Measurements from ENCODE around the gene CACNA2D3. TPM values are rescaled to one million over a fixed set of nuclear protein-coding genes. Genes with fewer than 3 reads are reported as not detected.

The CACNA2D3 gene
- total RNA-seq, 2 experiments from 2014 or later = not detected

DNA sequence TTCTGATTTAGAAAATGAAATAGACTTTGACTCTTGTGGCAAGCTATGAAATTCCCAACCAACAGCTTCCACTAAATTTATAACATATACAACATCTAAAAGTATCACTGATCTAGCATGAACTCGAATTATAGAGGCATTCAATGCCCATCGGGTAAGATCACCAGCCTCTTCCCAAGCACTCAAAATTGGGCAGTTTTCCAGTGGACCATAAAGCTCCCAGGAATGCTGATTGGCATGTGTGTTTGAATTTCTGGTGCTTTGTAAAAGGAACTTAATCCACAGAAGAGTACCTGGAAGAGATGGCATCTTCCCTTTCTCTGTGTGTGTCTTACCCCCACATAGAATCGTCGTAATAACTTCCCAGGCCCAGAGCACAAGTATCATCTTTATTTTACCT, 795.5 kb downstream of the CACNA2D3 start:
- Mint-ChIP-seq H3K9me3 (peaks cover 3% of the 10 kb centered on the region), H3K4me3 (no peak overlapping the region), H3K27ac (no peak overlapping the region)

DNA sequence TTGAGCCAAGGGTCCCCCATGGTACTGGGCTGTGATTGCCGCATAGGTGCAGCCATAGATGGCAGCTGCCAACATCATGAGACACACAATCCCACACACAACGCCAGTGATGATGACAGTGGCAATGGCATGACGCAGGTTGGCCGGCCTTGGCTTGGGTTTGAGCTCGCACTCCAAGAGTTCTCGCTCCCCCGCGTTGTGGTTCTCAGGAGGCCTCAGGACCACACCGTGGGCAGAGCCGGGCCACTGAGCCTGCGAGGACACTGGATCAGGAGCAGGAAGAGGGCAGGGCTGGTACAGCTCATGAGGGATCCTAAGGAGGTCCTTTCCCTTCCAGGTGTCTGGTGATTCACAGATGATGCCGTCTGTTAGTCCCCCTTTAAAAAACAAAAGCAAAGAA, 796.2 kb downstream of the CACNA2D3 start:
- H3K9me3 Mint-ChIP-seq = peaks cover 3% of the 10 kb centered on the region
- no peaks in the 10 kb centered on the region for H3K27me3 Mint-ChIP-seq
- H3K4me1 Mint-ChIP-seq = no peaks in the 10 kb centered on the region
- no peak for DNase-seq
- no peak overlapping the region for H3K4me3 Mint-ChIP-seq
- H3K36me3 Mint-ChIP-seq = no peaks in the 10 kb centered on the region
- no peak overlapping the region for H3K27ac Mint-ChIP-seq

More for the DNA sequence above, 795.5 kb downstream of the CACNA2D3 start:
- Mint-ChIP-seq H3K36me3 (no peaks in the 10 kb centered on the region), H3K27me3 (no peaks in the 10 kb centered on the region), H3K4me1 (no peaks in the 10 kb centered on the region)
- DNase-seq = no peak

DNA sequence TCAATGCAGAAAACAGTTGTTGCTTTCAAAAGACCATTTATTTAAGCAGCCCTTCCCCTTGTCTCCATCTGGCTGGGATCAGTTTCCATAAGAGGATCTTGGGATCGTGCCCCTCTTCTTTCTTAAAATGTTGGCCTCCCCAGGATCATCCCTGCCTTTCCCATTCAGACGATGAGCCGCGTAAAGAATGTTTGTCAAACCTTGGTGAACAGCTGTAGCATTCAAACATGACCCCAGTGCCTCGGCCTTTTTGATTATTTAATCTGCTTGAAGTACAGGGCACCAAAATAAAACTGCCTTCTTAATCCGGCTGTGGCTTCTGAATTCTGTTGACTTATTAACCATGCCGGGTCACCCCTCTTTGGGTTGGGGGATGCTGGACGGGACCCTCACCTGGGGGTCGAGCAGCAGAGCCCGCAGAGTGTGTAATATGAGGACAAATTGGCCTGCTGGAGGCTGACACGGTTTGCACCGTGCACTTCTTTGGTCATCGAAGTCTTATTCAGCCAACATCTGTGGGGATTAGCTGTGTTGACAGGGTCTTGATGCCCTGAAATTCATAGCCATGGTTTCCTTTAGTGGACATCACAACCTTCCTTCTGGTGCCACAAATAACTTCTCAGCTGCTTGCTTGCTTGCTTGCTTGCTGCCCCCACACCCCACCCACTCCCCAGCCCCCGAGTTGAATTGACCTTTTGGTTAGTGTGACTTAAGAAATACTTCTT, 805.9 kb downstream of the CACNA2D3 start, which contains the start of gene LRTM1:
TSS of gene LRTM1 (minus strand) at position 14 of the 725 bp plus-strand sequence. CDS start 148 bp downstream, outside the sequence.
- H3K4me1 Mint-ChIP-seq = no peaks in the 10 kb centered on the region
- H3K4me3 Mint-ChIP-seq = no peak within 1 kb of the TSS
- H3K27ac Mint-ChIP-seq = no peak within 1 kb of the TSS
- DNase-seq = no peak
- H3K36me3 Mint-ChIP-seq = no peaks in the 10 kb centered on the region
- no peaks in the 10 kb centered on the region for H3K9me3 Mint-ChIP-seq
- no peaks in the 10 kb centered on the region for H3K27me3 Mint-ChIP-seq

DNA sequence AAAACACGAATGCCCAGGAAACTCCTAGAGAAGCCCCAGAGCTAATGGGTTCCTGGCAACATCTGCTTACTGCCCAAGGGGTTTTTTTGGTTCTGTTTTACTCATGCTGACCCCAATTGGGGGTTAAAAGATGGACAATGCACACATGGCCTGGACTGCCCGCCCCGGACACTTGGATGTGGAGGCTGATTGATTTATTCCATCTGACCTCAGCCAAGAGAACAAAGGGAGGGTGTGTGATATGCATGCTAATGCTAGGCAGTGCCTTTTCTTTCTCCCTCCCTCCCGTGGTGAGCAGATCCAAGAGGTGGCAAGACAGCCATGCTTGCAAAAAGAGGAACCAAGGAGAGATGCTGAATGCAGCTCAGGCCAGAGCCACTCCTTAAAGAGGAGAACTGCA, 808.8 kb downstream of the CACNA2D3 start:
- Mint-ChIP-seq H3K36me3 (no peaks in the 10 kb centered on the region), H3K4me3 (no peak overlapping the region), H3K9me3 (no peaks in the 10 kb centered on the region), H3K27ac (no peak overlapping the region), H3K4me1 (no peaks in the 10 kb centered on the region), H3K27me3 (no peaks in the 10 kb centered on the region)
- DNase-seq = no peak

GRCh38 chr3:54932606-54933005, 810.3 kb downstream of the CACNA2D3 start:
- Mint-ChIP-seq H3K27me3 (no peaks in the 10 kb centered on the region), H3K27ac (no peak overlapping the region)

GRCh38 chr3:54935869-54936268, 813.5 kb downstream of the CACNA2D3 start:
- DNase-seq = no peak
- no peaks in the 10 kb centered on the region for H3K36me3 Mint-ChIP-seq
- H3K4me1 Mint-ChIP-seq = no peaks in the 10 kb centered on the region

More at GRCh38 chr3:54932606-54933005, 810.3 kb downstream of the CACNA2D3 start:
- Mint-ChIP-seq H3K4me1 (no peaks in the 10 kb centered on the region), H3K9me3 (no peaks in the 10 kb centered on the region), H3K36me3 (no peaks in the 10 kb centered on the region), H3K4me3 (no peak overlapping the region)
- DNase-seq = no peak

DNA sequence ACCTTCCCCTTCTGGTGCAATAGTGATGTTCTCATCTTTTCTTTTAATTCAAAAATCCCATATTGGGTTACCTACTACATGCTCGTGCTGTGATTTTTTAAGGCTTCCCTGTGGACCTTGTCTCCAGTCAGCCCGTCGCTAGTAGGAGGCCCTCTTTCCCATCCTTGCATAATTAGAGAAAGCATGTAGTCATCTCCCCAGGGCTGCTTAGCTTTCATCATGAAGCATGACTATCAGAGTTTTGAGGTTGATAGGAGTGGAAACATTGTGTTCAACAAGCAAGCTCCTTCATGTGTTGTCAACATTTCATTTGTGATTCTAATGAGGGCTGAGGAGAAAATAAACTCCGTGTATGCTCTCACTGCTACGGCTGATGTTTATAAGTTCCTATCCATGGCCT, 814.2 kb downstream of the CACNA2D3 start:
- no peak for DNase-seq
- no peaks in the 10 kb centered on the region for H3K27me3 Mint-ChIP-seq
- H3K27ac Mint-ChIP-seq = no peak overlapping the region
- no peaks in the 10 kb centered on the region for H3K4me1 Mint-ChIP-seq
- H3K36me3 Mint-ChIP-seq = no peaks in the 10 kb centered on the region
- no peaks in the 10 kb centered on the region for H3K9me3 Mint-ChIP-seq
- H3K4me3 Mint-ChIP-seq = no peak overlapping the region

More at GRCh38 chr3:54935869-54936268, 813.5 kb downstream of the CACNA2D3 start:
- no peak overlapping the region for H3K4me3 Mint-ChIP-seq
- no peak overlapping the region for H3K27ac Mint-ChIP-seq
- no peaks in the 10 kb centered on the region for H3K9me3 Mint-ChIP-seq
- H3K27me3 Mint-ChIP-seq = no peaks in the 10 kb centered on the region

DNA sequence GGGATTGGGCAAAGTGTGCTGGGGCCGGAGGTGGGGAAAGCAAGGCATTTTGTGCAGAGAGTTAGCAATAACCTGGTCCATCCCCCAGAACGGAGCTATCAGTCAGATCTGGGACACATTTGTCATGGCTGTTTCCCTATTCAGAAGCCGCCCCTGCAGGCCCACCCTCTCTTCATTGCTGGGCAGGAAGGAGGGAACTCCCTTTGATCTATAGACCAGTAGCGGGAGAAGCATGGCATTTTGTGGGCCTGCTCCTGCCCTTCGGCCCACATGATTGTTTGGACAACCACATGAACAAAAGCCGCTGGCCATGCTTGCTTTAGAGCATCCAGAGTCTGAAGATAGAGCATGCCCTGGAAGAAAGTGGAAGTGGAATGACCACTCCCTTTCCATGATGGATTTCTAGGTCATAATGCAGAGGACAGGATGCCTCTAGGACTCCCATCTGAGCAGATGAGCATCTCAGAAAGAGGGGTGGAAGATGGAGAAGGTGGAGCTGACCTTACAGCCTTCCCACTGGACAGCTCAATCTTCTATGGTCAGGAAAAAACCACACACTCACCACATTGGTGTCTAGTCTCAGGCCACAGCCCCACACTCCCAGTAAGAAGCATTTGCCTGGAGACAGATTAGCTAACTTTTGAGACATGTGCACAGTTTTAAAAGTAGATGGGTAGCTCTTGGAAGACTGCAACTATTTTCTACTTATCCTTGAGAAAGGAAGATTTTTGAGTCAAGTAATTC, 817.4 kb downstream of the CACNA2D3 start:
- no peaks in the 10 kb centered on the region for H3K27me3 Mint-ChIP-seq
- no peak for DNase-seq
- H3K4me1 Mint-ChIP-seq = no peaks in the 10 kb centered on the region
- no peaks in the 10 kb centered on the region for H3K36me3 Mint-ChIP-seq
- H3K9me3 Mint-ChIP-seq = no peaks in the 10 kb centered on the region
- H3K27ac Mint-ChIP-seq = no peak overlapping the region
- no peak overlapping the region for H3K4me3 Mint-ChIP-seq

DNA sequence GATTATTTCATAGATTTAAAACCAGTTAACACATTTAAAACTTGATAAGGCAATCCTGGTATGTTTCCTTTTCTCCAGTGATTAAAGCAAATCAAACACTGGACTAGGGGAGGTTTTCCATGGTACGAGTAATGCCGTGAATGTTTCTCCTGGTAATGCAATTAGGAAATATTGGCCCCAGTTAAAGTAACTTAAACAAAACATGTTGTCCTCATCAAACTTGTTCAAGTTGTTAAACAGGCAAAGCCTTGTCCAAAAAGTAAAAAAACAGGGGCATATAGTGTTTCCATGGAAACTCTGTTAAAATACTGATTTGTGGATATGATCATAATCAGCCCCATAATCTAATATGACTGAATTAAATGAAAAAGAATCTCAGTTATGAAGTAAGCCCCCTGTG, 818.6 kb downstream of the CACNA2D3 start:
- Mint-ChIP-seq H3K4me1 (no peaks in the 10 kb centered on the region), H3K9me3 (no peaks in the 10 kb centered on the region), H3K27ac (no peak overlapping the region), H3K27me3 (no peaks in the 10 kb centered on the region), H3K4me3 (no peak overlapping the region), H3K36me3 (no peaks in the 10 kb centered on the region)
- no peak for DNase-seq

GRCh38 chr3:54941690-54942362, 819.5 kb downstream of the CACNA2D3 start:
- no peak for DNase-seq
- H3K9me3 Mint-ChIP-seq = no peaks in the 10 kb centered on the region
- no peaks in the 10 kb centered on the region for H3K36me3 Mint-ChIP-seq
- H3K4me1 Mint-ChIP-seq = no peaks in the 10 kb centered on the region
- H3K27me3 Mint-ChIP-seq = no peaks in the 10 kb centered on the region
- no peak overlapping the region for H3K4me3 Mint-ChIP-seq
- no peak overlapping the region for H3K27ac Mint-ChIP-seq

GRCh38 chr3:54949491-54950044, 827.2 kb downstream of the CACNA2D3 start:
- H3K36me3 Mint-ChIP-seq = no peaks in the 10 kb centered on the region
- no peak overlapping the region for H3K4me3 Mint-ChIP-seq
- H3K4me1 Mint-ChIP-seq = no peaks in the 10 kb centered on the region
- no peak overlapping the region for H3K27ac Mint-ChIP-seq
- no peaks in the 10 kb centered on the region for H3K9me3 Mint-ChIP-seq
- H3K27me3 Mint-ChIP-seq = no peaks in the 10 kb centered on the region
- DNase-seq = no peak

- H3K4me1 Mint-ChIP-seq = no peaks in the 10 kb centered on the region
- H3K27ac Mint-ChIP-seq = no peak overlapping the region
- no peaks in the 10 kb centered on the region for H3K36me3 Mint-ChIP-seq
- H3K27me3 Mint-ChIP-seq = no peaks in the 10 kb centered on the region
- H3K4me3 Mint-ChIP-seq = no peak overlapping the region
- no peak for DNase-seq
- no peaks in the 10 kb centered on the region for H3K9me3 Mint-ChIP-seq
Observed at GRCh38 chr3:54950391-54951003, 828.1 kb downstream of the CACNA2D3 start.

- Mint-ChIP-seq H3K27ac (no peak overlapping the region), H3K36me3 (no peaks in the 10 kb centered on the region), H3K27me3 (no peaks in the 10 kb centered on the region), H3K4me1 (no peaks in the 10 kb centered on the region), H3K9me3 (no peaks in the 10 kb centered on the region), H3K4me3 (no peak overlapping the region)
- DNase-seq = no peak
Observed at GRCh38 chr3:54951405-54951804, 829.1 kb downstream of the CACNA2D3 start.

DNA sequence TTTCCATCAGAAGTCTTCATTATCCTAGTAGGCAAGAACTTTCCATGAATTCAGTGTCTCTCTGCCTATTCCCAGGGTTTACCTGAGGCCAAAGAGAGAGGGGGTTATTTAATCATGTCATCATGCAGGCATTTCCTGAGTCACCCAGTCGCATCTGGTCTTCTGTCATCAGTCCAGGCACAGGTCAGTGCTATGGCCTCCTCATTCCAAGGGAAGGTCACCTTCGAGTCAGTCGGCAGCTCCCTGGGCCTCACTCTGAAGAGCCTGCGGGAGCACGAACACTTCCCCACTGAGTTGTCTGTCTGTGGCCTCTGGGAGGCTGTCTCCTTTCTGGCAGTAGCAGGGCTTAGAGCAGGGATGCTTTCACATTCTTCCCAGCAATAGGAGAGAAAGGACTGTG, 831.7 kb downstream of the CACNA2D3 start:
- Mint-ChIP-seq H3K36me3 (no peaks in the 10 kb centered on the region), H3K27me3 (no peaks in the 10 kb centered on the region), H3K4me3 (no peak overlapping the region), H3K9me3 (no peaks in the 10 kb centered on the region), H3K27ac (no peak overlapping the region), H3K4me1 (no peaks in the 10 kb centered on the region)
- no peak for DNase-seq

GRCh38 chr3:54954521-54954920, 832.2 kb downstream of the CACNA2D3 start:
- Mint-ChIP-seq H3K4me1 (no peaks in the 10 kb centered on the region), H3K36me3 (no peaks in the 10 kb centered on the region), H3K4me3 (no peak overlapping the region), H3K27ac (no peak overlapping the region), H3K9me3 (no peaks in the 10 kb centered on the region), H3K27me3 (no peaks in the 10 kb centered on the region)
- DNase-seq = no peak
